ENCODE results near the gene VPS50.

VPS50 gene

DNA sequence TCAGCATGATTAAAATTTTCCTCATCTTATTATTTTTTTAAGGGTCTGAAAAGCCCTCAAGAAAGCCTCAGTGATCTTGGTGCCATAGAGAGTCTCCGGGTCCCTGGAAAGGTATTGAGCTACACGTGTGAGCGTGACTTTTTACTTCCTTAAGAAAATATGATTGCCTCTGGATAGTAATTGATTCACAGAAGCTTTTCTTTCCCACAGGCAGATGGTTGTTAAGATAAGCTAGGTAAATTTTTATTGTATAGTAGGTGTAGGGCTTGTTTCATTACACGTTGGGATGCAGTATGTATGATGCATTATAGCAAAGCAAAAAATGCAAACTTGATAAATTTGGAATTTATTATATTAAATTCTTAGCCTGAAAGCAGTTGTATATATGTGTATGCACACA is 7.7 kb downstream of the VPS50 start:
- Histone ChIP-seq H3K9me3 (ENCODE audit: control insufficient read depth, insufficient read depth, low read length) (no peaks in the 10 kb centered on the region), H3K4me3 (ENCODE audit: low read depth, low read length) (no peak overlapping the region), H3K4me1 (ENCODE audit: control insufficient read depth, insufficient read depth, low read length) (no peaks in the 10 kb centered on the region), H3K9ac (ENCODE audit: low read depth, low read length) (no peak overlapping the region), H3K36me3 (ENCODE audit: control insufficient read depth, insufficient read depth, low read length) (0 out of 2 replicates have a peak, but pooled peaks cover 5% of the 10 kb centered on the region), H3K27ac (ENCODE audit: low read depth, low read length) (no peak overlapping the region), H3K27me3 (ENCODE audit: control insufficient read depth, insufficient read depth, low read length) (no peaks in the 10 kb centered on the region)

DNA sequence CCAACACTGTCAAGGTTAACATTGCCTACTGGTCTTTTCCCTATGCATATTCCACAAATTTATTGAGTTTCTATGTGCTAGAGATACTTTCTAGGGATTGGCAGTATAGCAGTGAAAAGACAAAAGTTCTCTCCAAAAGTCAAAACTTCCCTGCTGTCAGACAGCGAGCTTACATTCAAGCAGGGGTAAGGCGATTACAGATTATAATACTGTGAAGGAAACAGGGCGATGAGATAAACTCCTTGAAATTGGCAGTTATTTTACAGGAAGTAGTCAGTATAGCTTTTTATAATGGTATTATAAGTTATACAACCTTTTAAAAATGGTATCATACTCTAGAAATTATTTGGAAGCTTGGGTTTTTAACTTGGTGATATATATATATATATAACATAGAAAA is 9.9 kb downstream of the VPS50 start:
- Histone ChIP-seq H3K9me3 (ENCODE audit: control insufficient read depth, insufficient read depth, low read length) (no peaks in the 10 kb centered on the region), H3K27me3 (ENCODE audit: control insufficient read depth, insufficient read depth, low read length) (no peaks in the 10 kb centered on the region), H3K27ac (ENCODE audit: low read depth, low read length) (no peak overlapping the region), H3K4me1 (ENCODE audit: control insufficient read depth, insufficient read depth, low read length) (no peaks in the 10 kb centered on the region), H3K4me3 (ENCODE audit: low read depth, low read length) (no peak overlapping the region), H3K9ac (ENCODE audit: low read depth, low read length) (no peak overlapping the region), H3K36me3 (ENCODE audit: control insufficient read depth, insufficient read depth, low read length) (0 out of 2 replicates have a peak, but pooled peaks cover 5% of the 10 kb centered on the region)

DNA sequence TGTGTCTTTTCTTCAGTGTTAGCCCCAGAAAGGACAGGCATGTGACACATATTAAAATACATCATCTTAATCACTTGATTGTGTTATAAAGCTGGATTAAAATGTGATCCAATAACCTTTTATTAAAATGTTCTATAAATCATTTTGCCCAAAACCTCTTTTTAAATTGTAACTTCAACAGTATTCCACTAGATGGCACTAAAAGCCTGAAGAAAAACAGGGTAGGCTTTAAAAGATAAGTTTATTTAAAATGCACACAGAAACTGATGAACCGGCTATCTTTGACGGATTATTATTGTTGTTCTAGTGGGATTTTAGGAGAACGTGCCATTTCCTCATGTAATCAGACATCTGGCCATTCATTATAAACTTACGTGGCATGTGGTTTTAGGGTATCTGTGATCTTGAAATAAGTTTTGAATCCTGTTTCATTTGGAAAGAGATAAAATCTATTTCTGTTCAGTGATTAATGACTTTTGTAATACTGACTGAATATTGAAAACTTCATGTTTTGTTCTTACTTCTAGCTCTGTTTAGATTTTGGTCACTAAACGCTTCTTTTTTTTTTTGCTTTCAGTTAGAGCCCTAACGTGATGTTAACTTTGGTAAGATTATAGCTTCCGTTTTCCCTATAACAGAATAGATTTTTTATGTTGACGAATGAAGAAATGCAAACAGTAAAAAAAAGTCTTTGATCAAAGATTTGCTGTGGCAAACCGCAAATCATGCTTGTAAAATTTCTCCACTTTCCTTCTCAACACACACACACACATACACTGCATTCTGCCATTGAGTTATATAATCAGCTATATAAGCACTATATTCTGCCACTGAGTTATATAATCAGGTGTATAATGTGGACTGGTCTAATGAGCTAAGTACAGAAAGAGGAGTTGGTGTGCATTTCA is 13.6 kb downstream of the VPS50 start:
- 0 out of 2 replicates have a peak, but pooled peaks cover 5% of the 10 kb centered on the region for H3K36me3 ChIP-seq (ENCODE audit: control insufficient read depth, insufficient read depth, low read length)
- no peak overlapping the region for H3K4me3 ChIP-seq (ENCODE audit: low read depth, low read length)
- H3K4me1 ChIP-seq (ENCODE audit: control insufficient read depth, insufficient read depth, low read length), result no peaks in the 10 kb centered on the region
- H3K9ac ChIP-seq (ENCODE audit: low read depth, low read length), result no peak overlapping the region
- H3K27me3 ChIP-seq (ENCODE audit: control insufficient read depth, insufficient read depth, low read length), result no peaks in the 10 kb centered on the region
- H3K9me3 ChIP-seq (ENCODE audit: control insufficient read depth, insufficient read depth, low read length), result no peaks in the 10 kb centered on the region
- no peak overlapping the region for H3K27ac ChIP-seq (ENCODE audit: low read depth, low read length)

DNA sequence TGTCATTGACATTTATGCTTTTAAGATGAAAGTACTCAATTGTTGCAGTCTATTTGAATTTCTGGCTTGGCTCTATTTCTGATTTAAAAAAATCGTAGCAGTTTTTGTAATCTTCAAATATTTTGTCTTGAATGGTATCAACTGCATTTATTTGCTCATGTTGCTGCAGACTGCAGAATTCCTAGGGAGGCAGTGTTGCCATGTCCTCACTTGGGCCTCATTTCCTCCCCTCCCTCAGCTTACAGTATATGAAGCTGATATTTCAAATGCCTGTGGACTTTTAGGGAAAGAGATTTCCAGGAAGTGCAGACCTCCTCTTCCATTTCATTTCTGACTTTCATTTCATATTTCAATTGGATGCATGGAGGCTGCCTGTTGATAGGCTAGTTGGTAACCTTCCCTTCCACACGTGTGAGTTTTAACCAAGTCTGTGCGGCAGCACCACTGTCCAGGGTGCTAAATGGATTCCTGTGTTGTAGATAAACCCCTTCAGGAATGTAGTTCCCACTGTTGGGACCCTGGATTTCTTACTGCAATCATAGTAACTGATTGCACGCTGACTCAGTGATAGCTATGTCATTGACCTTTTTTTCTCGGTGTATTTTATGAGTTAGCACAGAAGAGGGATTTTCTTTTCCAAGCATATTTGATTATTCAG is 17.5 kb downstream of the VPS50 start:
- Histone ChIP-seq H3K27ac (ENCODE audit: low read depth, low read length) (no peak overlapping the region), H3K4me1 (ENCODE audit: control insufficient read depth, insufficient read depth, low read length) (no peaks in the 10 kb centered on the region), H3K27me3 (ENCODE audit: control insufficient read depth, insufficient read depth, low read length) (no peaks in the 10 kb centered on the region), H3K9me3 (ENCODE audit: control insufficient read depth, insufficient read depth, low read length) (no peaks in the 10 kb centered on the region), H3K9ac (ENCODE audit: low read depth, low read length) (no peak overlapping the region), H3K36me3 (ENCODE audit: control insufficient read depth, insufficient read depth, low read length) (no peaks in the 10 kb centered on the region), H3K4me3 (ENCODE audit: low read depth, low read length) (no peak overlapping the region)

DNA sequence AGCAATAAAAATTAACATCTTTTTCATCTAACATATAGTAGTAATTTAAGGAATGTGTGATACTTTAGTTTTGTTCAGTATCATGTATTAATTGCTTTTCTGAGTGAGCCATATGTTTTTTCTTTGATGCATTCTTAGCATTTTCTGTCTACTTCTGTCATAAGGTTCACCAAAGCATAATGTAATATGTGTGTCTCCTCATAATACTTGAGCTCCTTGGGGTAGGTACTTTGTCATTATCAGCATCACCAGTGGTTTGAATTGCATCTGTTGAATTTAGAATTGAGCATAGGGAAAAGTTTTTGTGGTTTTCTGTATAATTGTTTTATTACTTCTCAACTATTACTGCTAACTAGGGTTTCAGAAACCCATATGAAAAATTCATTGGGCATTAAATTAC is 26.5 kb downstream of the VPS50 start:
- H3K4me3 ChIP-seq (ENCODE audit: low read depth, low read length), result no peak overlapping the region
- H3K4me1 ChIP-seq (ENCODE audit: control insufficient read depth, insufficient read depth, low read length), result no peaks in the 10 kb centered on the region; the same call in 1 of the 2 replicates
- no peaks in the 10 kb centered on the region for H3K27me3 ChIP-seq (ENCODE audit: control insufficient read depth, insufficient read depth, low read length)
- no peak overlapping the region for H3K9ac ChIP-seq (ENCODE audit: low read depth, low read length)
- peaks cover 2% of the 10 kb centered on the region; the same call in 1 of the 2 replicates for H3K36me3 ChIP-seq (ENCODE audit: control insufficient read depth, insufficient read depth, low read length)
- H3K9me3 ChIP-seq (ENCODE audit: control insufficient read depth, insufficient read depth, low read length), result no peaks in the 10 kb centered on the region
- no peak overlapping the region for H3K27ac ChIP-seq (ENCODE audit: low read depth, low read length)

DNA sequence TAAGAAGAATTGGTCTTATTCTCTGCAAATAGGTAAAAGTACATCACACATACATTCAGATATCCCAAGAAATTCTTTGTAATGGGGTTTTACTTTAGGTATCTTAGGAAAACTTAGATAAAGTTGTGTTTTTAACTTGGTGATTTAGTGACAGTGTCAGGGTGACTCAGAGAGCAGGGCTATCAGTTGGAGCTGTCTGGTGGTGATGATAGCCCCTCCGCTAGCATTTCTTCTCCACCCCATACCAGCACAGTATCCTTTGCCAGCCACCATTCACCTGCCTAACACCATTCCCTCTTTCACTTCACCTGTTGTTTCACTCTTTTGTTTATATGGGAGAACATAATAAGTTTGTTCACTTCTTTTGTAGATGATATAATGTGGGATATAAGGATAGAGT is 30.4 kb downstream of the VPS50 start:
- Histone ChIP-seq H3K4me3 (ENCODE audit: low read depth, low read length) (no peak overlapping the region), H3K4me1 (ENCODE audit: control insufficient read depth, insufficient read depth, low read length) (peaks cover 9% of the 10 kb centered on the region), H3K27me3 (ENCODE audit: control insufficient read depth, insufficient read depth, low read length) (no peaks in the 10 kb centered on the region), H3K9ac (ENCODE audit: low read depth, low read length) (no peak overlapping the region), H3K36me3 (ENCODE audit: control insufficient read depth, insufficient read depth, low read length) (peaks cover 2% of the 10 kb centered on the region; the same call in 1 of the 2 replicates), H3K27ac (ENCODE audit: low read depth, low read length) (no peak overlapping the region), H3K9me3 (ENCODE audit: control insufficient read depth, insufficient read depth, low read length) (no peaks in the 10 kb centered on the region)

DNA sequence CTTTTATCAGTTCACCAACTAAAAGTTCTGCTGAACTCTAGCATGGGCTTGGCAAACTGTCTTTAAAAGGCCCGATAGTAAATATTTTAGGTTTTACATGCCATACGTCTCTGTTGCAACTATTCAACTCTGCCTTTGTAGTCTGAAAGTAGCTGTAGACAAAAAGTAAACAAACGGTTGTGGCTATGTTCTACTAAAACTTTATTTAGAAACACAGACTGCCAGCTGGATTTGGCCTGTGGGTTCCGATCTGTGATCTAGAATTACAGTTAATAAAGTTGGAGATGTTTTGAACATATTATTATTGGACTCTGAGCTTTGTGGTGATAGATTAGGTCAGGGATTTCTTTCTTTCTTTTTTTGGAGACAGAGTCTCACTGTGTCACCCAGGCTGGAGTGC is 33.1 kb downstream of the VPS50 start:
- Histone ChIP-seq H3K9ac (ENCODE audit: low read depth, low read length) (no peak overlapping the region), H3K4me1 (ENCODE audit: control insufficient read depth, insufficient read depth, low read length) (peaks cover 9% of the 10 kb centered on the region), H3K27me3 (ENCODE audit: control insufficient read depth, insufficient read depth, low read length) (no peaks in the 10 kb centered on the region), H3K4me3 (ENCODE audit: low read depth, low read length) (no peak overlapping the region), H3K27ac (ENCODE audit: low read depth, low read length) (no peak overlapping the region), H3K36me3 (ENCODE audit: control insufficient read depth, insufficient read depth, low read length) (no peaks in the 10 kb centered on the region), H3K9me3 (ENCODE audit: control insufficient read depth, insufficient read depth, low read length) (no peaks in the 10 kb centered on the region)

DNA sequence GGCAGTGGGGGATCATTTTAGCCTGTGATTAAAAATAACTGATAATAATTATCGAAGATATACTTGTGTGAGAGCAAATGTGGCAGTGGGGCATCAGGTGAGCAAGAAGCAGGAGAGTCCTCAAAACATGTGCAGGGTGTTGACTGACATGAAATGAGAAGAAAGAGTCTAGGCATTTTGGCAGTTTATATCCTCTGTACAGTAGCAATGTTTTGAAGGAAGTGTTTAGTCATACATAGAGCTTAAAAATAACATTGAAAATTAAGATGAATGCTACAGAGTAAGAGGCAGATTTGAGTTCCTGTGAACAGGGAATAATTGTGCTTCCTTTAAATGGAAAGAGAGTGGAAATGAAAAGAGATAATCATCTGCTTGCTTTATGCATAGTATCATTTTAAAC is 47.4 kb downstream of the VPS50 start:
- Histone ChIP-seq H3K4me1 (ENCODE audit: control insufficient read depth, insufficient read depth, low read length) (no peaks in the 10 kb centered on the region; the same call in 1 of the 2 replicates), H3K9ac (ENCODE audit: low read depth, low read length) (no peak overlapping the region), H3K27ac (ENCODE audit: low read depth, low read length) (no peak overlapping the region), H3K4me3 (ENCODE audit: low read depth, low read length) (no peak overlapping the region), H3K36me3 (ENCODE audit: control insufficient read depth, insufficient read depth, low read length) (no peaks in the 10 kb centered on the region), H3K27me3 (ENCODE audit: control insufficient read depth, insufficient read depth, low read length) (no peaks in the 10 kb centered on the region), H3K9me3 (ENCODE audit: control insufficient read depth, insufficient read depth, low read length) (no peaks in the 10 kb centered on the region)

DNA sequence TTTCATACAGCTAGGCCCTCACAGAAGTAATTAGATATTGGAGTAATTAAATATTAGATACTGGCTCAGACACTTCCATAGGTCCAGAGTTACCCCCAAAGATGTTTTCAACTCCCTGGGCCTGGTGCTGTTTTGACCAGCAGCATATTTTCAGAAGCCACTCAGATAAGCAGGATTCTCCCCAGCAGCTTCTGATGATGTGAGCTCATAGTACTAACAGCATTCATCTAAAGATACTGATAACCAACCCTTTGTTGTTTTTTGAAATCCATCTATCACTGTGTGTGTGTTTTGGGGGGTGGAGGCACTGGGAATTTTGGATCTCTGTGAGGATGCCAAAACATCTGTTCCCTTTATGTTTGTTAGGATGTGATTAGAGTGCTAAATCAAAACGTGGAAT is 52.7 kb downstream of the VPS50 start:
- Histone ChIP-seq H3K9ac (ENCODE audit: low read depth, low read length) (no peak overlapping the region), H3K27me3 (ENCODE audit: control insufficient read depth, insufficient read depth, low read length) (no peaks in the 10 kb centered on the region), H3K27ac (ENCODE audit: low read depth, low read length) (no peak overlapping the region), H3K4me3 (ENCODE audit: low read depth, low read length) (no peak overlapping the region), H3K4me1 (ENCODE audit: control insufficient read depth, insufficient read depth, low read length) (no peaks in the 10 kb centered on the region), H3K9me3 (ENCODE audit: control insufficient read depth, insufficient read depth, low read length) (no peaks in the 10 kb centered on the region), H3K36me3 (ENCODE audit: control insufficient read depth, insufficient read depth, low read length) (no peaks in the 10 kb centered on the region)

DNA sequence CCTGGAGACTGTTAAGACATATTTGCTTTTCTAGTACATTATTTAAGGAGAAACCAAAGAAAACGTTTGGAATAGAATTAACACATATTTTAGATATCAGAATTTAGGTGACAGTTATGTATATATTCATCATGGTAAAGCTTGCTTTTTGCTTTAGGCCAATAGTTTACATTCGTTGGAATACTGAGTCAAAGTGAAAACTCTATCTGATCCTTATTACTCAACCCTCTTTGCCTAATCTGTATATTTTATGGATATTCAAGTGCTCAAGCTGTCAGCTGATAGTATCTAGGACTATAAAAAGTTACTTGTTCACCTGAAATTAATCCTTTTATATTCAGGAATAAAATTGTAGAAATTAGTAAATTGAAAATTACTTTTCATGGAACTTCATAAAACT is 61.1 kb downstream of the VPS50 start:
- H3K9me3 ChIP-seq (ENCODE audit: control insufficient read depth, insufficient read depth, low read length), result no peaks in the 10 kb centered on the region
- H3K27me3 ChIP-seq (ENCODE audit: control insufficient read depth, insufficient read depth, low read length), result no peaks in the 10 kb centered on the region
- H3K27ac ChIP-seq (ENCODE audit: low read depth, low read length), result no peak overlapping the region
- no peaks in the 10 kb centered on the region for H3K36me3 ChIP-seq (ENCODE audit: control insufficient read depth, insufficient read depth, low read length)
- H3K4me1 ChIP-seq (ENCODE audit: control insufficient read depth, insufficient read depth, low read length), result peaks cover 9% of the 10 kb centered on the region; the same call in 1 of the 2 replicates
- H3K9ac ChIP-seq (ENCODE audit: low read depth, low read length), result no peak overlapping the region
- no peak overlapping the region for H3K4me3 ChIP-seq (ENCODE audit: low read depth, low read length)

DNA sequence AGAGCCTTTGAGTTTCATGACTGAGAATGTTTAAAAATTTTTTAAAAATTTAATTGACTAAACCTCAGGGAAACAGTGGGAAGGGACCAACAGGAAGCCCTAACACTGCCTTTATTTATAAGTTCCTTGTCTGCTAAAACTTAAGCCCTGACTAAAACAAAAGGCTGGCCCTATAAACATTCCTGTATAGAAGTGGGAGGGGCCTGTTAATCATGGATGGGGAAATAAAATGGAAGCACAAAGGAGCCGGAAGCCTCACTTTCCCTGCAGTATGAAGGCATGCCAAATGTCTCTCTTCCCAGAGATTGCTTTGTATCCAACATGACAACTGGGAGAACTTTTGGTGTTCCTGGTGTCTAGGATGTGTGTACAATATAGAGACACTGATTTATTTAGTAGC is 66.0 kb downstream of the VPS50 start:
- Histone ChIP-seq H3K9me3 (ENCODE audit: control insufficient read depth, insufficient read depth, low read length) (no peaks in the 10 kb centered on the region), H3K4me3 (ENCODE audit: low read depth, low read length) (no peak overlapping the region), H3K36me3 (ENCODE audit: control insufficient read depth, insufficient read depth, low read length) (no peaks in the 10 kb centered on the region), H3K27me3 (ENCODE audit: control insufficient read depth, insufficient read depth, low read length) (no peaks in the 10 kb centered on the region), H3K9ac (ENCODE audit: low read depth, low read length) (no peak overlapping the region), H3K4me1 (ENCODE audit: control insufficient read depth, insufficient read depth, low read length) (peaks cover 16% of the 10 kb centered on the region), H3K27ac (ENCODE audit: low read depth, low read length) (no peak overlapping the region)

Data from HUES48 (cell line).